Esophagus muscularis mucosa (tissue), 3 donors: ENCODE results near the gene ZDHHC24.

Experiments used
- CTCF ChIP-seq, 3 experiments: fragments of 200-600 bp in 2 of 3; fragments of 450-650 bp in 1 of 3; sonication (generic) in 2 of 3; IDR thresholded peaks; one replicate each; pipeline ENCODE4 v1.5.1; 2017 to 2019; ENCODE audit warnings: antibody characterized with exemption in 3 of 3, mild to moderate bottlenecking in 2 of 3, moderate library complexity in 1 of 3
- POLR2AphosphoS5 ChIP-seq, 2 donors: sonication (generic); formaldehyde crosslinking; IDR thresholded peaks; one replicate each; pipeline ENCODE4 v1.6.1; 2017; ENCODE audit warnings: antibody characterized with exemption in 2 of 2

DNA sequence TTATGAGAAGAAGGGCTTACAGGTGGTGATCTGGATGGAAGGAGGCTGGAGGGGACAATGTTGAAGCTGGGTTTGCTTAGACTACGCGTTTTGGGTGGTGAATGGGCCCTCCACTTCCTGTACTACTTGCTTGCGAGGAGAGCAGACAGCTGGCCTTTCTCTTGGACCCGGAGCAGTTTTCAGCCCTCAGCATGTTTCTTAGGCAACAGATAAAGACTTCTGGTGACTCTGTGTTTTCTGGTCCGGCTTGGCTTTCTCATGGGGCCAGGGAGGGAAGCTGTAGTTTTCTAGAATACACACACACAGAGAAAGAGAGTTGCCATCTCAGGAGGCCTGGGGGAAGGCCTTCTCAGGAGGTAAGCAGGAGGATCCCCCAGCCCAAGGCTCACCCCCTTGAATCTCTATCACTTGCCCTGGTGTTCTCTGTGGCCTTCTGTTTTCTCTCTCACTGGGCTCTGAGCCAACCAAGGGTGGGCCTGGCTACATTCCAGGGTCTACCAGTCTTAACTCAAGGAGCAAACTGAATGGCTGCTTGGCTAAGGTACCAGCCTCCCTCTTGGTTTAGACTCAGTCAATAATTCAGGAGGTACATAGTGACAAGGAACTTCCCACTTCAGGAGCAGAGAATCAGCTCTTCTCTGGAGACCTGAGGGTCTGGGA is 49.5 kb upstream of the ZDHHC24 start:
- TF ChIP-seq CTCF (IDR thresholded peaks at IDR 0.05) (no peak), POLR2AphosphoS5 (IDR thresholded peaks at IDR 0.05) (no peak)
